ENCODE measurements around the gene TRAIP. TPM values are rescaled to one million over a fixed set of nuclear protein-coding genes. Genes with fewer than 3 reads are reported as not detected.

Gene TRAIP
- total RNA-seq, 2 donors from 2014 or later, result 1.4 to 1.7 TPM

GRCh38 chr3:49879721-49880120 is 23.4 kb upstream of the TRAIP start:
- no peak for ATAC-seq

GRCh38 chr3:49878686-49879085 is 22.3 kb upstream of the TRAIP start:
- ATAC-seq (no peak), DNase-seq (no peak)
- intact Hi-C loops (cut with DNase I), result no loop called here

More at GRCh38 chr3:49879721-49880120, 23.4 kb upstream of the TRAIP start:
- no peak for DNase-seq
- intact Hi-C loops (cut with DNase I), result no loop called here

- intact Hi-C loops (cut with DNase I), result no loop called here
- ATAC-seq, result no peak
- no peak for DNase-seq
These were observed 21.4 kb upstream of the TRAIP start for GRCh38 chr3:49877716-49878115.

DNA sequence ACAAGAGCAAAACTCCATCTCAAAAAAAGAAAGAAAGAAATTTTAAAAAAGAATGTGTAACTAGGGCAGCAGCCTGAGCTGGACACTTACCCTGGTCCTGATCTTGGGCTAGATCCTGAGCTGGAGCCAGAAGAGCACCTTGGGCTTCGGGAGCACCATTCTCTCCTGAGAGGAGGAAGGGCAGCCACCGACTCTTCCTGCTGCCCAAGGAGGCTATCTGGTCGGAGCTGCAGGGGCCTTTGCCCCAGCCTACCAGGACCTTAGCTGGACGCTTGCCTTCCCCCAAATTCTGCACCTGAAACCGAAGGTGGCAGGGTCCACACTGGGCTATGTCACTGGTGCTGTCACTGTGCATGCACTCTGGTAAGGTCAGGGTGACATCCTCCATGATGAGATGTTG is 20.2 kb upstream of the TRAIP start:
- intact Hi-C loops (cut with DNase I), result no loop called here
- DNase-seq (no peak), ATAC-seq (no peak)

DNA sequence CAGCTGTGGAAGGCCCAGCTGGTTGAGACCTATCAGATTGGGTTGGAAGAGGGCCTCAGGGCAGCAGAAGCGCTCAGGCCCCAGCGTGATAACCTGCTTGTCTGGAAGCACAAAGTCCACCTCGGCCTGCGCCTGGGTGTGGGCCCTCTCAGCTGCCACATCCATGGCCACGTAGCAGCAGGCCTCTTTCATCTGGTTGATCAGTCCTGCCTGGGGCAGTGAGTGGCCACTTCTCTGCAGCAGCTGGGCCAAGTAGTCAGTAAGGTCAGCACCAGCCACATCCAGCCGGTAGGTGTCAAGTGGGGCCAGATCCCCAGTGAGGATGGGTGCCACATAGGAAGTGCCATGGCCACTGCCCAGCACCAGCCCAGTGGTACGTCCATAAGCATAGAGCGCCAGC is 17.3 kb upstream of the TRAIP start:
- intact Hi-C loops (cut with DNase I), result no loop called here
- no peak for DNase-seq
- no peak for ATAC-seq

DNA sequence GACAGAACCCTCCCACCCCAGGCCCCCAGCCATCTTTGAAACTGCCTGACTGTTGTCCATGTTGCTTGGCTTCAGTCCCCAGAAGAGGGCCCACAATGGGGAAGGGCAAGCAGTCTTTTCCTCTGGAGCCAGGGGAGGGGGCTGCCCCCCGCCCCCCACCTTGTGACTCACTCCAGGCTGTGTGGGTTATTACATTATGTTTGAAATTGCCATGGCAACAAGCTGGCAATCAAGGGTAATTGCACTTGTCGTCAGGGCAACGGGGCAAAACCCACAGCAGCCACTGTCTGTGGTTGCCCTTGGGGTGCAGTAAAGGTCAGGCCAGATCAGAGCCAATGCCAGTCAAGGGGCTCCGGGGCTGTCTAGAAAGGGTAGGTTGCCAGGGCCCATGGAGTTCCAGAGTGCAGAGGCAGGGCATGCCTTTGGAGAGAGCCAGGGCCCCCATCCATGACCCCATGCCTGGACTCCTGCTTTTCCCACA is 16.5 kb upstream of the TRAIP start:
- no peak for ATAC-seq
- intact Hi-C loops (cut with DNase I), result no loop called here
- DNase-seq, result no peak

DNA sequence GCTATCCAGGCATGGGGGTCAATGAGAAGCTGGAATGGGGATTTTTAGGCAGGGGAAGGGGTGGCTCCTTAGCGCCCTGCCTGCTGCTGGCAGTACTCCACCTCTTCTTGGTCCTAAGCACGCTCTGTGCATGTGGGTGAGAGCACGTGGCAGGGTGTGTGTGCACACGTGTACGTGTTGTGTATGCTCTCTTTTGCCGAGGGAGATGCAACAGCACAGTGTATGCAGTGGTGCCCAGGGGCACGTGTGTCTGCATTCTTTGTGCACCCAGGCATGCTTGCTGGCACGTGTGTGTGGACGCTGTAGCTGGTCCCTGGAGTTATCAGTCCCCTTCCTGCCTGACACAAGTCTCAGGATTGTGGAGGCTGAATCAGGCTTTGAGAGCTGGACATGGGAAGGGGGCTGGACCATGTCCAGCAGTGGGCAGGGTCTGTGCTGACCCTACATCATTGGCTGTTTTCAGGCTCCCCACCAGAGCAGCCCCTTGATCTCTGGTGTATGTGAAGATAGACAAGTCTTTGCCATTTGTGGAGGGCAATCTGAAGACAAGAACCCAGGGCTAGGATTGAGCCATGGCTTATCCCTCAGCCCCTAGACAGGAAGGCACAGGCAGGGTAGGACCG is 15.3 kb upstream of the TRAIP start:
- intact Hi-C loops (cut with DNase I), result no loop called here
- no peak for DNase-seq
- no peak for ATAC-seq

DNA sequence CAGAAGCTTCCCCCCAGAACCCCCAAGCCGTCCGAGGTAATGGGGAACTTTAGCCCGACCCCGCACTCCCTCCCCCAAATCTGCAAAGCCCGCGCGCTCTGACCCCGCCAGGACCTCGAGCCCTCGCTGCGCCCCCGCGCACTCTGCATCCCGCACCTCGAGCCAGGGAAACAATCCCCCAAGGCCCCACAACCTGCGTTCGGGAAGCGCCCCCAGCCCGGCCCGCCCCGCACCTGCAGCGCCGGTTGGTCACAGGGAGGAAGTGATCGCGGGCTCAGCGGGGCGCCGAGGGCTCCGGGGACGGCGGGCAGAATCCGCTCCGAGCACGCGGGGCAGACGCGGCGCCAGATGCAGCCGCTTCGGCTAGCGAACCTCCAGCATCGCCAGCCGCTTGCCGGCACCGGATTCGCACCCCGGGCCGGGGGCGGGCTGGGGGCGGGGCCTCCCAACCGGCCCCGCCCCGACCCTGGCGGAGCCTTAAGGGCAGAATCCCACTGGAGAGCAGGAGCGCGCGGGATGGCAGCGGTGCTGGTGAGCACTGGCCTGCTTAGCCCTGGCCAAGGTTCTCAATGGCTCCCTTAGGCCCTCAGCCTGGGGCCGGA is 13.3 kb upstream of the TRAIP start, which contains the start of gene CAMKV:
Gene CAMKV, minus strand, starts transcription at position 382 of the 602 bp plus-strand sequence. CDS start 7,518 bp downstream, outside the sequence.
- ATAC-seq (peak in 1 of 2 donors; percentile 28), DNase-seq (no peak)
- intact Hi-C loops (cut with DNase I), result no loop called here

GRCh38 chr3:49868862-49869466 is 12.6 kb upstream of the TRAIP start:
- DNase-seq (no peak), ATAC-seq (no peak)
- intact Hi-C loops (cut with DNase I), result no loop called here

GRCh38 chr3:49867871-49868321 is 11.5 kb upstream of the TRAIP start:
- intact Hi-C loops (cut with DNase I), result no loop called here
- no peak for ATAC-seq

GRCh38 chr3:49867400-49867799 is 11.0 kb upstream of the TRAIP start:
- intact Hi-C loops (cut with DNase I), result no loop called here
- DNase-seq (no peak), ATAC-seq (no peak)

More at GRCh38 chr3:49867871-49868321, 11.5 kb upstream of the TRAIP start:
- no peak for DNase-seq

- intact Hi-C loops (cut with DNase I), result no loop called here
- no peak for DNase-seq
- no peak for ATAC-seq
These were observed 8.9 kb upstream of the TRAIP start for GRCh38 chr3:49865198-49865784.

DNA sequence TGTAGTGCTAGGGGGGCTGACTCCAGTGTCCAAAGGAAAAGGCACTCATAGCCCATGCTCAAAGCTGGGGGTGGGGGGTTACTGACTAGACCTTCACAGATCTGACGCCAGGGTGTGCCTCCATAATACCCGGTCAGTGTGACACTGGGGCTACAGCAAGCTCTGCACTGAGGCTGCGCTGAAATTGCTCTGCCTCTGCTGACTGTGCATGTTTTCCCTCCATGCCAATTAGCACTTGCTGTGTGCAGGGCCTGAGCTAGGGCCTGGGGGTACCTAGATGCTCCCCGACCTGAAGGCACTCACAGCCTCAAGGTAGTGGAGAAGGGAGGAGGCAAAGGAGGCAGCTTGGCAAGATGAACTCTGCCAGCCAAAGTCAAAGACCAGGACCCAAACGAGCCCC is 8.1 kb upstream of the TRAIP start:
- DNase-seq (no peak), ATAC-seq (no peak)
- intact Hi-C loops (cut with DNase I), result no loop called here

- DNase-seq, result no peak
- ATAC-seq, result no peak
- intact Hi-C loops (cut with DNase I), result no loop called here
These were observed 3.4 kb upstream of the TRAIP start for GRCh38 chr3:49859576-49860305.

- DNase-seq (no peak), ATAC-seq (no peak)
- intact Hi-C loops (cut with DNase I), result no loop called here
These were observed 702 bp downstream of the TRAIP start for GRCh38 chr3:49855662-49856061.

GRCh38 chr3:49845694-49846093 is 10.7 kb downstream of the TRAIP start:
- DNase-seq, result no peak
- ATAC-seq, result no peak
- intact Hi-C loops (cut with DNase I), result loop anchor here in 1 of 2 donors (10.0 kb wide), 1 partner anchor 49 kb away; no protein-coding TSS in a partner anchor

- no peak for DNase-seq
- ATAC-seq, result no peak
- intact Hi-C loops (cut with DNase I), result loop anchor here (5.0 to 10.0 kb wide), 3 partner anchors 42 to 63 kb away; partner anchors contain the start of gene INKA1 (in 1 of the 2)
These were observed 11.7 kb downstream of the TRAIP start for GRCh38 chr3:49844464-49845183.

- DNase-seq (no peak), ATAC-seq (peak in 1 of 2 donors; percentile 10)
- intact Hi-C loops (cut with DNase I), result loop anchor here (5.0 to 10.0 kb wide), 3 partner anchors 41 to 64 kb away; partner anchors contain the start of gene INKA1 (in 1 of the 2)
These were observed 13.4 kb downstream of the TRAIP start for GRCh38 chr3:49842843-49843517.
